ENCODE data around the gene TCIRG1.

The TCIRG1 gene

DNA sequence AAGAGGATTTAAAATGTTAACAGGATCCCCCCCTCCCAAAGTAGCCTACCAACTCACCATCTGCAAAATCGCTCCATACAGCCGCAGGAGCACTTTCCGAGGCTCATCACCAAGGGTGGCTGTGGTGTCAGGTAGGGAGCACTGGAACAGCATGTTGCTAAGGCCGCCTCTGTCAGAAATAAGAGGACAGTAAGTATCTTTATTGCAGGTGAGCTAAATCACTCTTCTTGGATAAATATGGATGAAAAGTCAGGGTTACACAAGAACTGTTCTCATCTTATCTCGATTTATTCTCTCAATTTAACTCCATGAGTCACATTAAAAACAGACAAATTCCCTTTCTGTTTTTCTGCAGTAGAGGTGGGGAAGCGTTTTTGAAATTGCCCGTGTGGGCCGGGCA lies 58.1 kb downstream of the TCIRG1 start:
- TF ChIP-seq ZFX (IDR thresholded peaks at IDR 0.05) = no peak
- TF ChIP-seq, protein P1, sequence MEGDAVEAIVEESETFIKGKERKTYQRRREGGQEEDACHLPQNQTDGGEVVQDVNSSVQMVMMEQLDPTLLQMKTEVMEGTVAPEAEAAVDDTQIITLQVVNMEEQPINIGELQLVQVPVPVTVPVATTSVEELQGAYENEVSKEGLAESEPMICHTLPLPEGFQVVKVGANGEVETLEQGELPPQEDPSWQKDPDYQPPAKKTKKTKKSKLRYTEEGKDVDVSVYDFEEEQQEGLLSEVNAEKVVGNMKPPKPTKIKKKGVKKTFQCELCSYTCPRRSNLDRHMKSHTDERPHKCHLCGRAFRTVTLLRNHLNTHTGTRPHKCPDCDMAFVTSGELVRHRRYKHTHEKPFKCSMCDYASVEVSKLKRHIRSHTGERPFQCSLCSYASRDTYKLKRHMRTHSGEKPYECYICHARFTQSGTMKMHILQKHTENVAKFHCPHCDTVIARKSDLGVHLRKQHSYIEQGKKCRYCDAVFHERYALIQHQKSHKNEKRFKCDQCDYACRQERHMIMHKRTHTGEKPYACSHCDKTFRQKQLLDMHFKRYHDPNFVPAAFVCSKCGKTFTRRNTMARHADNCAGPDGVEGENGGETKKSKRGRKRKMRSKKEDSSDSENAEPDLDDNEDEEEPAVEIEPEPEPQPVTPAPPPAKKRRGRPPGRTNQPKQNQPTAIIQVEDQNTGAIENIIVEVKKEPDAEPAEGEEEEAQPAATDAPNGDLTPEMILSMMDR (conservative IDR thresholded peaks at IDR 0.05) = no peak
- H3K27ac ChIP-seq = no peak overlapping the region

DNA sequence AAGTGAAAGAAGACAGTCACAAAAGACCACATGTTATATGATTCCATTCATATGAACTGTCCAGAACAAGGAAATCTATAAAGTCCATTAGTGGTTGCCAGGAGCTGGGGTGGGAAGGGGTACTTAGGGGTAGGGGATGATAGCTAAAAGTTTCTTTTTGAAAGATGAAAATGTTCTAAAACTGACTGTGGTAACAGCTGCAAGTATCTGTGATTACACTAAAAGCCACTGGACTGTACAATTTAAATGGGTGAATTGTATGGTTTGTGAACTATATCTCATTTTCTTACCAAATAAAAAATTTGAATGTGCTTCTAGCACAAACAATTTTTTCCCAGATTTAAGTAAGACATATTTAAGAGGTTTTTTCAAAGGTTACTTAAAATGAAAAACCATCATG lies 60.2 kb downstream of the TCIRG1 start:
- H3K27ac ChIP-seq = peak overlapping the region; percentile 67
- TF ChIP-seq, protein P1 (conservative IDR thresholded peaks at IDR 0.05) = no peak
- TF ChIP-seq ZFX (IDR thresholded peaks at IDR 0.05) = no peak

DNA sequence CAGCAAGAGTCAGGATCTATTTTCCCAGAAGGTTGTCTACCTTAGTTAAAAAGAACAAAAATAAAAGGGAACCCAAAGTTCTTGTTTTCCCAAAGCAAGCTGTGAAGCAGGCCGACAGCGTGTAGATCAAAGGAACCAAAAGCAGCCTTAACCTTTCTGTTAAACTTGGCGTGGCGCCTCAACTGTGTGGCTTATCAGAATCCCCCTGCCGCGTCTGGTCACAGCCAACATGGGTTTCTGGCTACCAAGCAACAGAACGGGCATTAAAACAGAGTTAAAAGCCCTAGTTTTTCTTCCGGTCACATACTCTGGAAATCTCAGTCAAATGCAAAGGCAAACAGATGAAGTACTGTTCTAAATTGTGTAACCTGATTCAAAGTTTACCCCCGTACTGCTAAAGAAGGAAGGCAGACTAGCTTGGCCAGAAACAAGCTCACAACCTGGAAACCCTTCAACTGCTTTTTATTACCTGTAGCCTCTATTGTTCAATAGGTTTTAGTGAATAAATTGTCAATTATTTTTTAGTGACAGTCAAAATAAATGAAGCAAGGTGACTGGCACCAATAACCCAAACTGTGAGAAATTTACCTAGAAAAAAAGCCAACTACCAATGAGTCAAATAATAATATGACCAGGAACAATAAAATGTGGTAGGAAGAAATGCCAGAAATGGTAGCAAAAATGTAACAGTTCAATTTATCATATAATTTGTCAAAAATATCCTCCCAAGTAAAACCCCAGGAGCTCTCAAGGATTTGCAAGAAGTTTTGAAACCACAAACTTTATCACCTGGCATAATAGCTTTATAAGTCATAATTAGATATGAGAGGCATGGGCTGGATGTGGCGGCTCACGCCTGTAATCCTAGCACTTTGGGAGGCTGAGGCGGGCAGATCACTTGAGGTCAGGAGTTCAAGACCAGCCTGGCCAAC lies 60.9 kb downstream of the TCIRG1 start:
- TF ChIP-seq ZFX (IDR thresholded peaks at IDR 0.05) = no peak
- peak overlapping the region; percentile 67 for H3K27ac ChIP-seq
